Epithelial cell of proximal tubule (primary cell): Measurements from ENCODE around the gene TXNDC16. TPM values are rescaled to one million over a fixed set of nuclear protein-coding genes. Genes with fewer than 3 reads are reported as not detected.

Experiments
- DNase-seq: peaks from one replicate; pipeline ENCODE4 v3.0.0-alpha.2; 2011; ENCODE audit warnings: low read depth
- H3K4me3 ChIP-seq: 2 replicates; pipeline ENCODE4 v1.5.1; 2011; ENCODE audit warnings: low read depth, mild to moderate bottlenecking, low read length
- CTCF ChIP-seq: conservative IDR thresholded peaks from 2 replicates; pipeline ENCODE4 v1.5.1; 2012; ENCODE audit warnings: low read depth, mild to moderate bottlenecking, low read length
- total RNA-seq: library from RNA; depleted of rRNA; stranded (reverse); fragments of >200 nt; gene quantifications from 2 replicates; pipeline ENCODE4 v1.2.3, GENCODE V29; 2015

TXNDC16 gene
- total RNA-seq, 1 donor from 2014 or later = 6.7 TPM

- TF ChIP-seq CTCF = no peak
Observed at GRCh38 chr14:52434955-52435354, 117.3 kb downstream of the TXNDC16 start.

GRCh38 chr14:52430474-52430873 lies 121.8 kb downstream of the TXNDC16 start:
- TF ChIP-seq CTCF = no peak
- no peak for DNase-seq
- H3K4me3 ChIP-seq = no peak overlapping the region

More at GRCh38 chr14:52434955-52435354, 117.3 kb downstream of the TXNDC16 start:
- H3K4me3 ChIP-seq = no peak overlapping the region
- no peak for DNase-seq

- no peak for TF ChIP-seq CTCF
- no peak for DNase-seq
- H3K4me3 ChIP-seq = no peak overlapping the region
Observed at GRCh38 chr14:52429451-52429850, 122.9 kb downstream of the TXNDC16 start.

- no peak overlapping the region for H3K4me3 ChIP-seq
- DNase-seq = no peak
Observed at GRCh38 chr14:52427460-52427859, 124.8 kb downstream of the TXNDC16 start.

GRCh38 chr14:52422650-52423356 lies 129.5 kb downstream of the TXNDC16 start:
- no peak for DNase-seq
- TF ChIP-seq CTCF = peak; percentile 39
- no peak overlapping the region for H3K4me3 ChIP-seq

More at GRCh38 chr14:52427460-52427859, 124.8 kb downstream of the TXNDC16 start:
- TF ChIP-seq CTCF = no peak

- TF ChIP-seq CTCF = no peak
Observed at GRCh38 chr14:52417139-52417538, 135.2 kb downstream of the TXNDC16 start.

More at GRCh38 chr14:52417139-52417538, 135.2 kb downstream of the TXNDC16 start:
- H3K4me3 ChIP-seq = no peak overlapping the region
- DNase-seq = no peak
